CD4-positive, alpha-beta T cell treated with Interleukin-4 for 4 hours (primary cell): Measurements from ENCODE around the gene PSD4.
A peak's percentile ranks its signal among the peaks of the same experiment; 100 is the strongest.

ENCODE experiments used
- DNase-seq: peaks from one replicate; pipeline ENCODE4 v3.0.0-alpha.2; 2020

PSD4 gene

DNA sequence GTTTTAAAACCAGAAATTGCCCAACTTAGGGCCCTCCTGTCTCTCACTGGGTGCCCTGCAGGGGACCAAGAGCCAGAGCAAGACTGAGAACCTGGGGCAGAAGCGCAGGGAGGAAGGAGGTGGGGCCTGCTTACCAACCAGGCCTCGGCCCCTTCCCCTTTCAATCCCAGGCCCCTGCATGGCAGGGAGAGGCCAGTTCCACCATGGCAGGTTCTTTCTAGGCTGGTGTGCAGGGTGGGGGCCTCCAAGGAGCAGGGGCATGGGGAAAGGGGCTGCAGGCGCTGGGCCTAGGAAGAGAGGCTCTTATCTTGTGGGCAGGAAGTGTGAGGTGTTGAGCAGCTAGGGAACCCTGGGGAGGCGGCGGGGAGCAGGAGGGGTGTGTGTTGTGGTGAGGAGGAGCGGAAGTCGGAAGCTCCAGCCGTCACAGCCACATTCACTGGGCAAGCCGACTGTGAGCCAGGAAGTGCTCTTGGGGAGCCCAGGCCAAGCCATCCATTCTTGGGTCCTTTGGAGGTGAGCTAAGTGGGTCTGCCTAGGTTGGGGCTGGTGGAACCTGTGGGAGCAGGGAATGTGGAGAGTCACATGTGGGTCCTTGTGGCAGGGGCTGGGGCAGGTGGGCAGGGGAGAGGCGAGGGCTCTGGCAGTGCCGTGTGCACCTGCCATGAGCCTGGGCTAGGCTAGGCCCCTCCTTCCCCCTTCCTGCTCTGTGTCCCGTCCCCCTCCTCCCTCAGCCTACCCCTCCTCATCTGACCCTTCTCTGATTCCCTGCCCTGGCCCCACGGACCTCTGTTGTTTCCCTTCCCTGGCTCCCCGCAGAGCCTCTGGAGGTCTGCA is at the start of gene PSD4:
Gene PSD4, plus strand, starts transcription at position 430 of the 834 bp plus-strand sequence. CDS start 8,486 bp downstream, outside the sequence.
- DNase-seq = peak; percentile 86

DNA sequence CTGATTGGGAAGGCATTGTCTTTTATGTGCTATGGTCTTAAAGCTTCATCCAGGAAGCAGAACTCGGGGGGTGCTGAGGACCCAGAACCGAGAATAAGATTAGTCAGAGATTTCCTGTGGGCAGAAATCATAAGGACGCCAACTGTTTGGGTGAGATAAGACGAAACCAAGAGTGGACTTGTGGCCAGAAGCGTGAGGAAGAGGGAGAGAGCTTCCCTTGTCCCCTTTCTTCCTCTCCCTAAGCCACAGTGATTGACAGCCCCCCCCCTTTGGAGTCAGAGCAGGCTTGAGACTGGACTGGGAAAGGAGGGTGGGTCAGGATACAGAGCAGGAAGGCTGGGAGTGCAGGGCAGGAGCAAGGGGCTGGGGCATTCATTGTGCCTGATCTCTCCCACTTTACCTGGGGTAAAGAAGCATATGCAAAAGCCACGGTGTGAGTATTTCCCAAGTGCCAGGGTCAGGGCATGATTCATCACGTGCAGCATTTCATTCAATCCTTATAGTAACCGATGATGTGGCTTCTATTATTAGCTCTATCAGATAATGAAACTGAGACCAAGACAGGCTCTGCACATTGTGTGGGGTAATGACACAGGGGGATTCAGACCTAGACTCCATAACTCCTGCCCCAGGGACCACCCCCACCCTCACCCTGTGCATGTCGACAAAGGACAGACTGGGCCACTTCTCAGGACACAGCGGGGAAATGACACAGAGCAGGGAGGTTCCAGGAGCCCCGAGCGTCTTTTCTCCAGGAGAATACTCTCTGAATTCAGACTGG is 49.4 kb upstream of the PSD4 start:
- DNase-seq = no peak

DNA sequence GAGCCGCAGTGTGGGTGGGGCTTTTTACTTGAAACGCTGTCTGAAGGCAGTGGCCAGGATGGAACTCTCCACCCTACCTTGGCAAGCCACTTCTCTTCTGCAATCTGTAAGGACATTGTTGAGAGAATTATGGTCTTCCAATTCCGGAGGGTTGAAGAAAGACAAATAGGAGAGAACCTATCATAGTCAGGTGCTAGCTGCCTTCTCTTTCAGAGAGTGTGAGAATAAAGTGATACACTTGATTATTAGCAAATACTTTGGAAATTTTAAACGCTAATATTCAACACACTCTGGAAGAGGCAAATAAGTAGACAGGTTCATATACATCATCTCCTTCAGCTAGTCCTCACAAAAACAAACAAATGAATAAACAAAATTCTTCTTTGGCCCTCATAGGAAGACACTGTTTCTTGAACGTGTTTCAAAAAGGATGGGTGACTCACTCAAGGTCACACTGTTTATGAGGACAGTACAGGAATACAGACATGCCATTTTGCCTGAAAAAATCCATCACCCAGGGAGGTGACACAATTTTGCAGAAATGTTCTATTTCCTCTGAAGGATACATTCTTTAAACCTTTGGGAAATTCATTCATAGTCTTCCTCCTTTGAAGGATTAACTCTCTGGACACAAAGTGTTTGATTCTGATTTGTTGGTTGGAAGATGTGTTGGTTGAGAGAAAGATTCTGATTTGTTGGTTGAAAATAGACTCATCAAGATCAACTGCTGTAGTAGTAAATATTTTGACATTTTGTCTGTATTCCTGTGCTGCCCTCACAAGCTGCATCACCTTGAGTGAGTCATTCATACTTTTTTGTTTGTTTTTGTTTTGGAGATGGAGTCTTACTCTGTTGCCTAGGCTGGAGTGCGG is 48.6 kb upstream of the PSD4 start:
- DNase-seq = no peak

DNA sequence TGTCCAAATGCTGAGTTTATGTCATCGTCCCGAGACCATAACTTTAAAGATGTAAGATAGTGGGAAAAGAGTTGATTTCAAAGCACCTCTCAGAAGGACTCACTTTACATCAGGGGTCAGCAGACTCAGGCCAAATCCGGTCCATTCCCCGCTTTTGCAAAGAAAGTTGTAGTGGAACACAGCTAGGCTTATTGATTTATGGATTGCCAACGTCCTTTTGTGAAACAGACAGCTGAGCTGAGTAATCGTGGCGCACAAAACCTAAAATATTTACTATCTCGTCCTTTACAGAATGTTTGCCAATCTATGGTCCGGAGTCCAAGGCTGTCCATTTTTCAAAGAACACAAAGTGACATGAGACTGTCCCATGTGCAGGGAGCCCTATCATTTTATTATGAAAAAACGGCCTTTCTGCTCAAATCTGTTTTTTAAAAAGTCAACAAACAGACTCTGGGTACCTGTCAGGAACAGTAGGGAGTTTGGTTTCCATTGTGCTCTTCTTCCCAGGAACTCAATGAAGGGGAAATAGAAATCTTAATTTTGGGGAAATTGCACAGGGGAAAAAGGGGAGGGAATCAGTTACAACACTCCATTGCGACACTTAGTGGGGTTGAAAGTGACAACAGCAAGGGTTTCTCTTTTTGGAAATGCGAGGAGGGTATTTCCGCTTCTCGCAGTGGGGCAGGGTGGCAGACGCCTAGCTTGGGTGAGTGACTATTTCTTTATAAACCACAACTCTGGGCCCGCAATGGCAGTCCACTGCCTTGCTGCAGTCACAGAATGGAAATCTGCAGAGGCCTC is 46.7 kb upstream of the PSD4 start, which contains the start of gene IL1RN:
Gene IL1RN, plus strand, starts transcription at position 754 of the 801 bp plus-strand sequence. Its CDS starts 27 bp downstream, at position 781.
- DNase-seq = no peak

DNA sequence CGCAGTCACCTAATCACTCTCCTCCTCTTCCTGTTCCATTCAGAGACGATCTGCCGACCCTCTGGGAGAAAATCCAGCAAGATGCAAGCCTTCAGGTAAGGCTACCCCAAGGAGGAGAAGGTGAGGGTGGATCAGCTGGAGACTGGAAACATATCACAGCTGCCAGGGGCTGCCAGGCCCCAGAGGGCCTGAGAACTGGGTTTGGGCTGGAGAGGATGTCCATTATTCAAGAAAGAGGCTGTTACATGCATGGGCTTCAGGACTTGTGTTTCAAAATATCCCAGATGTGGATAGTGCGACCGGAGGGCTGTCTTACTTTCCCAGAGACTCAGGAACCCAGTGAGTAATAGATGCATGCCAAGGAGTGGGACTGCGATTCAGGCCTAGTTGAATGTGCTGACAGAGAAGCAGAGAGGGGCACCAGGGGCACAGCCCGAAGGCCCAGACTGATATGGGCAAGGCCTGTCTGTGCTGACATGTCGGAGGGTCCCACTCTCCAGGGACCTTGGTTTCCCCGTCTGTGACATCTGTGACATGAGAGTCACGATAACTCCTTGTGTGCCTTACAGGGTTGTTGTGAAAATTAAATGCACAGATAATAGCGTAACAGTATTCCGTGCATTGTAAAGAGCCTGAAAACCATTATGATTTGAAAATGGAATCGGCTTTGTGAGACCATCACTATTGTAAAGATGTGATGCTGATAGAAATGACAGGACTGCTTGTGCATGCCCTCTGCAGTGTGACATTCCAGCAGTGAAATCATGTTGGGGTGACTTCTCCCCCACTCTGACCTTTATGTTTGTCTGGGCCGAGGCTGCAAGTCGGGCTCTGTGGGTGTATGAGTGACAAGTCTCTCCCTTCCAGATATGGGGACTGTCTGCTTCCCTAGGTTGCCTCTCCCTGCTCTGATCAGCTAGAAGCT is 45.9 kb upstream of the PSD4 start:
- no peak for DNase-seq

DNA sequence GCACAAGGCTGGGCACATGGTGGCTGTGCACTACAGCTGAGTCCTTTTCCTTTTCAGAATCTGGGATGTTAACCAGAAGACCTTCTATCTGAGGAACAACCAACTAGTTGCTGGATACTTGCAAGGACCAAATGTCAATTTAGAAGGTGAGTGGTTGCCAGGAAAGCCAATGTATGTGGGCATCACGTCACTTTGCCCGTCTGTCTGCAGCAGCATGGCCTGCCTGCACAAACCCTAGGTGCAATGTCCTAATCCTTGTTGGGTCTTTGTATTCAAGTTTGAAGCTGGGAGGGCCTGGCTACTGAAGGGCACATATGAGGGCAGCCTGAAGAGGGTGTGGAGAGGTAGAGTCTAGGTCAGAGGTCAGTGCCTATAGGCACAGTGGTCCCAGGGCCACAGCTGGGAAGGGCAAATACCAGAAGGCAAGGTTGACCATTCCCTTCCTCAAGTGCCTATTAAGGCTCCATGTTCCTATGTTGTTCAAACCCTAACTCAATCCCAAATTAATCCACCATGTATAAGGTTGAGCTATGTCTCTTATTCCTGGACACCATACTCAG is 44.2 kb upstream of the PSD4 start:
- DNase-seq = no peak

DNA sequence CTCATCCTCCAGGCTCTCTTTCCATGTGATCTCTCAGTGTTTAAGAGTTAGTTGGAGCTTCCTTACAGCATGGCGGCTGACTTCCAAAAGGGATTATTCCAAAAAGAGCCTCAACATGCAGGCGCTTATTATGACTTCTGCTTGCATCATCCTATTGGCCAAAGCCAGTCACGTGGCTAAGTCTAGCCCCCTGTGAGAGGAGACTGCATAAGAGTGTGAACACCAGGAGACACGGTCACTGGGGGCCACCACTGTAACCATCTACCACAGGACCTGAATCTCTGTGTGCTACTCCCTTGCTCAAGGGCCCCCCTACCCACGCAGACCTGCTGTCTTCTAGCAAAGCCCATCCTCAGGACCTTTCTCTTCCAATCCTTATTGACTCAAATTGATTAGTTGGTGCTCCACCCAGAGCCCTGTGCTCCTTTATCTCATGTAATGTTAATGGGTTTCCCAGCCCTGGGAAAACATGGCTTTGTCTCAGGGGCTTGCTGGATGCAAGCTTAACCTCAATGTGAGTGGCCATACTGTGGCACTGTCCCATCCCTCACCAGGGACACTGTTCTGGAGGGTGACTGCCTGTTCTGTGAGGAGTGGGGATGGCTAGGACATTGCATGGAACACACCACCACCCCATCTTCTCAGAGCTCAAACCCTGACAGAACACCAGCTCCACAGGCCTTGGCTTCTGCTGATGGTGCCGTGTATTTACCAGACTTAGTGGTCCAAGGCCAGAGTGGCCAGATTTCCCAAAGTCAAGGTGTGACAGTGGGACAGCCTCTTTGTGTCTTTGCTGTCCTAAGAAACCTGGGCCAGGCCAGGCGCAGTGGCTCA is 42.2 kb upstream of the PSD4 start:
- DNase-seq = no peak

DNA sequence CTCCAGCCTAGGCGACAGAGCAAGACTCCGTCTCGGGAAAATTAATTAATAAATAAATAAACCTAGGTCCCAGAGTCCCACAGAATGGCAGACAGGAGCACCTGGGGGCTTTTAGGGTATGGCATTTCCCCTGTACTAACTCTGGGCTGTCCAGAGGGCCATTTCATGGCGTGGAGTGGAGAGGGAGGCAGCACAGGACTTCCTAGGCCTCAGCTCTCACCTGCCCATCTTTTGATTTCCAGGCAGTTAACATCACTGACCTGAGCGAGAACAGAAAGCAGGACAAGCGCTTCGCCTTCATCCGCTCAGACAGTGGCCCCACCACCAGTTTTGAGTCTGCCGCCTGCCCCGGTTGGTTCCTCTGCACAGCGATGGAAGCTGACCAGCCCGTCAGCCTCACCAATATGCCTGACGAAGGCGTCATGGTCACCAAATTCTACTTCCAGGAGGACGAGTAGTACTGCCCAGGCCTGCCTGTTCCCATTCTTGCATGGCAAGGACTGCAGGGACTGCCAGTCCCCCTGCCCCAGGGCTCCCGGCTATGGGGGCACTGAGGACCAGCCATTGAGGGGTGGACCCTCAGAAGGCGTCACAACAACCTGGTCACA is 41.3 kb upstream of the PSD4 start:
- DNase-seq = no peak

DNA sequence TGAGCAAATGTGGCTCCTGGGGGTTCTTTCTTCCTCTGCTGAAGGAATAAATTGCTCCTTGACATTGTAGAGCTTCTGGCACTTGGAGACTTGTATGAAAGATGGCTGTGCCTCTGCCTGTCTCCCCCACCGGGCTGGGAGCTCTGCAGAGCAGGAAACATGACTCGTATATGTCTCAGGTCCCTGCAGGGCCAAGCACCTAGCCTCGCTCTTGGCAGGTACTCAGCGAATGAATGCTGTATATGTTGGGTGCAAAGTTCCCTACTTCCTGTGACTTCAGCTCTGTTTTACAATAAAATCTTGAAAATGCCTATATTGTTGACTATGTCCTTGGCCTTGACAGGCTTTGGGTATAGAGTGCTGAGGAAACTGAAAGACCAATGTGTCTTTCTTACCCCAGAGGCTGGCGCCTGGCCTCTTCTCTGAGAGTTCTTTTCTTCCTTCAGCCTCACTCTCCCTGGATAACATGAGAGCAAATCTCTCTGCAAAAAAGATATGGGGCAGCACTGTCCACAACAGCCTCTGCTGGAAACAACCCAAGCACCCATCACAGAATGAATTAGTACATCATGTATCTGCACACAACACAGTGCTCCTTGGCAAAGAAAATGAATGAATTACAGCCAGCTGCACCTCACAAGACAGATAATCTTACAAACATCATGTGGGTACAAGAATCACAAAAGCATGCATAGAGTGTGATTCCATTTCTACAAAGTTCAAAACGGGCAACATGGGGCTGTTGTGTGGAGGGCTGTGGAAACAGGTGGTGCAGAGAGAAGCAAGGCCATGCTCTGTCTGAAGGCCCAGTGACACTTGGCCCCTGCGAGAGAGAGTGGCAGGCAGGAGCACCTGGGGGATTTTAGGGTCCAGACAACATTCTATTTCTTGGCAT is 39.8 kb upstream of the PSD4 start:
- DNase-seq = no peak

DNA sequence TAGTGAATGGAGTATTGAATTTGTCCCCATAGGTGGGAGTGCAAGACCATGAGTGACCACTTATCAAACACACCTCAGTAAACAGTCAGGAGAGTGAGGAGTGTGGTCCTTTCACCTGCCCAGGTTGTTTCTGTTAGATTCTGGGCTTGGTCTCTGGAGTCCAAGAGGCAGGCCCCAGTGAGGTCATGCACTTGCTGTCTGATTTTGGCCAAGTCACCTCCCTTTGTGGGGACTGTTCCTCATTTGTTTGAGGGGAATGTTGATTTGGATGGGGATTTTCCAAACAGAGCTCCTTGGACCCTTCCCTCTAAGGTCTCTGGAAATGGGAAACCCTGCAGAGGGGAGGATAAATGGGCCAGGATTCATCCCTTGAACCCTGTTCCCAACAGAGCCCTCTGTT is 39.1 kb upstream of the PSD4 start:
- DNase-seq = no peak

DNA sequence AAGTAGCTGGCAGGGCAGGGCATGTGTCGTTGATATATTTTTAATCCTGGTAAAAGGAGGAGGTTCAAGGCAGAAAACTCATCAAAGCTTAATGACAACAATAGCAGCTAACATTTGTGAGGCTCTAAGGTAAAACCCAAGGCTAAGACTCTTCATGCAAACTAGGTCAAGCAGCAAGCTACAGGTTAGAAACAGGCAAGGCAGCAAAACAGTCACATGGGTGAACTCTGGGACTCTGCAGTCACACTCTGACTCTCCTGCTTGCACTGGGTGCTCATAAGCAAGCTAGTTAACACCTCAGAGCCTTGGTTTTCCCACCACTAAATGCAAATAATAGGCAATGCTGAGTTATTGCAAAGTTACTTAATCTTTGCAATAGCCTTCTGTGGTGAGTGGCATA is 38.5 kb upstream of the PSD4 start:
- no peak for DNase-seq

DNA sequence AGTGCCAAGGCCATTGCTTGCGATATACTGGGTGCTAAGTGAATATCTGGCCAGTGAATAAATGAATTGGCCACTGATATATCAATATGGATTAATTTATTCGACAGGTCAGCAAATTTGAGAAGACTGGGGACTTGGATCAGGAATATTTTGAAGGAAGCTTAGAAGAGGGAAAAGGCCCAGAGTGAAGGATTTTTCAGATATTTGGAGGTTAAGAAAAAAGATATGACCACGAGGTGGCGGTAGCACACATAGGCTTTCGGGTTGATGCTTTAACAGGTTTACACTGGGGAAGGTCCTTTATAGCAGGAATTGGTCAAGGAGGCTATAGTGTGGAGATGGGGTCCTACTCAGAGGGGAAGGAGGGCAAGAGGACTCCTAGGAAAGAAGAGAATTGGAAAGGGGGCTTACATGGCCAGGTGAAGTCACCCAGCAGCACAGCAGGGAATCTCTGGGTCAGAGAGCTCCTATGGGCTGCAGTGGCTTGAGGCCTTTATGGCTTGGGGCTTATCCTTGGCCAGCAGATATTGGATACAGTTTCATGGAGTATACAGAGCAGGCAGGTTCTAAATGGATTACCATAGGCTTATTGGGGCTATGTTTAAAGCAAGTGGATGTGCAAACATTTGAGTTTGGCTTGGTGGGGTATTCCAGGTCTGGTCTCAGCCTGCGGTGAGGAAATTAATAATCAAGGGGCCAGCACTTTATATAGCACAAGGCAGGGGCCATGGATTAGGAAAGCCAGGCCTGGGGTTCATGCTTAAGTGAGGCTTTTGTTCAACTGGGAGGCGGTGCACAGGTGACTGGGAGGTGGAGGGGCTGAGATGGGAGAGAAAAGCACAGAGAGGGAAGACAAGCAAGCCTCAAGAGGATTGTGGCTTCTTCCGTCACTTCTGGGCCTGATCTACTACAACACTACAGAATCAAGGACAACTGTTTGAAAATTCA is 36.7 kb upstream of the PSD4 start:
- peak; percentile 61 for DNase-seq

DNA sequence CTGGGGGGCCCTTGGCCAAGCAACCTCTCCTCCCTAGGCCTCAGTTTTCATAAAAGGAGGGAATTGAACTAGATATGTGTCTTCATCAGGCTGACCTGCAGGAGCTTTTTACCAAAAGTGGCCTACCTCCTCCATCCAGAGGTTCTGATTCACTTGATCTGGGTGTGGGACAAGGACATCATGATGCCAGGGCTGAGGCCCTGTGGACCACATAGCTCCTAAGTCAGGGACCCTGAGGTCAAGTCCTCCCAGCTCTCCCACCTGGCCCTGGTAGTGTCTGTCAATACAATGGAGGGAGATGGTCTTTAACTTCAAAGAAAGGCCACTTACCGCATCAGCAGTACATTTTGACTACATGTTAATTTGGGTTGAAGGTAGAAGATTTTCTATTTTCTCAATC is 35.9 kb upstream of the PSD4 start:
- DNase-seq = no peak

DNA sequence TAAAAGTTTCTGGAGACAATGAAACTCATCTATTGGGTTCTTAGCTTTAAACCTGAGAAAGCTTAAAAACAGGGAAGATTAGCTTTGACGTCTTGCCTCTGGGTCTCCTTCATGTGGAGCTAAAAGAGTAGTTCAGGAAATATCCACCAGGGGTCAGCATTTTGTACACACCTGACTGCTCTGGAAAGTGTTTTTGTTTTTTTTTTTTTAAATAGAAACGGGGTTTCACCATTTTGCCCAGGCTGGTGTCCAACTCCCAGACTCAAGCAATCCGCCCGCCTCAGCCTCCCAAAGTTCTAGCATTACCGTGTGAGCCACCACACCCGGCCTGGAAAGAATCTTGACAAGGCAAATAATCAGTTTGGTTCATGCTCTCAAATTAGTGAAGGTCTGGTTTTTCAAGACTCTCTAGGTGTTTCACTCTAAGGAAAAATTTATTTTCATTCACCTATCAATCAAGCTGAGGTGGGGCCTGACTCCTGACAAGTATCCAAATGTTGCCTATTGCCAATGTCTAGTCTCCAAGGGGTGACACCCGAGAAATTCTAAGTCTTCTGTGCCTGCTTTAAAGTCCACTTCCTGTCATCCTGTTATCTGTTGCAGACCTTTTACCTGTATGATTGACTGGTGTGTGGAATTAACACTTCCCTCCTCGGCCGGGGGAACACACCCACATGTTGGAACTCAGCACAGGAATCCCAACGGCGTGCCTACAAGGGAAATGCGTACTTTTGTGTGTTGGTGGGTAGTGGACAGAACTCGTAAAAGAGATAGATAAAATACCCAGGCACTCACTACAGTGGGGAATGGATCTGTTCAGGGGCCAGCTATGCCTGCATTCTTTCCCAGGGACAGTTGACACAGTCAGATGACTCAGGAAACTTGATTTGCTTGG is 35.1 kb upstream of the PSD4 start:
- peak; percentile 82 for DNase-seq

DNA sequence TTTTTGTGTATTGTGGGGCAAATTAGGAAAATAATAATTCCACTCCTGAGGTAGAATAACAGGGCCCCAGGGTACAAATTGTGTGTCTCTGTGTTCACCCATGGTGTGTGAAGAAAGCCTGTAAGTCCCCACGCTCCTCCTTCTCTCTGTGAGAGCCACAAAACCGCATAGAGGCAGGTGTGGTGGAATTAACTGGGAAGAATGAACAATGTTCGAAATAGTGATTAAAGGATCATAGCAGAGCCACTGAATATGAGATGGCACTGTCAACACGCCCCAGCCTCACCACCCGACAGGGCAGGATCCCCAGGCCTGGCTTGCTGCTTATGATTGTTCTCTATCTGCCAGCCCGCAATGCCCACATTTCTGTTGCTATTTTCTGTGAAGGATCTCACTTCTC is 32.3 kb upstream of the PSD4 start:
- no peak for DNase-seq

DNA sequence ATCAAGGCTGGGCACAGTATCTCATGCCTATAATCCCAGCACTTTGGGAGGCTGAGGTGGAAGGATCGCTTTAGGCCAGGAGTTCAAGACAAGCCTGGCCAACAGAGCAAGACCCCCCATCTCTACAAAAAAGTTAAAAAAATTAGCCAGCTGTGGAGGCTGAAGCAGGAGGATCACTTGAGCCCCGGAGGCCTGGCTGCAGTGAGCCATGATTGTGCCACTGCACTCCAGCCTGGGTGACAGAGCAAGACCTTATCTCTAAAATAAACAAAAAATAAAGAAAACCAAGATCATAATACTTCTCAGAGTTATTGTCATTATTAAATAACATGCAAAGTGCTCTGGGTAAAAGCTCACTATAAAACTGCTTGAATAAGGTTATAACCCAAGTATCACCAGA is 31.5 kb upstream of the PSD4 start:
- DNase-seq = no peak
